GM19099 (cell line): ENCODE data around the gene HMCES.

Experiments used
- POLR2A ChIP-seq: IDR thresholded peaks from 3 replicates; pipeline ENCODE4 v1.6.1; 2011; ENCODE audit warnings: low read depth; ENCODE audit not compliant: insufficient read length; ENCODE audit errors: extremely low read depth

HMCES gene

DNA sequence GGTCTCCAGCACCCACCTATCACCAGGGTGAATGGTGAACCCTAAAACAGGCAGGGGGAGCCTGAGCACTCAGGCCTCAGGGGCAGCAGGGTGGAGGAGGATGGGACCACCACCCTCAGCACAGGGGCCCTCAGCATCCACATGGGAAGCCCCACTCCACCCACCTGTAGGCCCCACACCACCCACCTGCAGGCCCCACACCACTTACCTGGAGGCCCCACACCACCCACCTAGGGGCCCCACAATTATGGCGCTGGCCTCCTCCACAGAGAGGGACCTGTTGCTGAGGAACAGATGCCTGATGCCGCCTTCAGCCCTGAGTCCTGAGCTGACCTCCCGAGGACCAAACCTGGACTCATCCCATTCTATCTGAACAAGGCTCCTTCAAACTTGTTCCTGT lies 46.7 kb downstream of the HMCES start:
- TF ChIP-seq POLR2A, result no peak

DNA sequence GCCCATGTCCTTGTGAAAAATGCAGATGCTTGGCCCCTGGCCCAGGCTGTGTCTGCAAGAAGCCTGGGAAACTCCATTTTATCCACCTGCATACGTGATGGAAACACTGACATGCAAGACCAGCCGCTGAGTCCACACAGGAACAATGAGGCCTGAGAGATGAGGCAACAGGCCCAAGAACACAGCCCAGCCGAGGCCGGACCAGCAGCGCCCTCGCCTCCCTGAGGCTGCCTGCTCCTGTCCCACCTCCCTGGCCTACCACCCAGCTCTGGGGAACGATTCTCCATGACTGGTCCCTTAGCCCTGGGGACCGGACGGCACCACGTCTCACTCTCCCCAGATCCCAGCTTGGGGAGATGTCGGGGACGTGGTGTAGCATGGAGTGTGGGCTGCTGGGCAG lies 47.5 kb downstream of the HMCES start:
- no peak for TF ChIP-seq POLR2A

DNA sequence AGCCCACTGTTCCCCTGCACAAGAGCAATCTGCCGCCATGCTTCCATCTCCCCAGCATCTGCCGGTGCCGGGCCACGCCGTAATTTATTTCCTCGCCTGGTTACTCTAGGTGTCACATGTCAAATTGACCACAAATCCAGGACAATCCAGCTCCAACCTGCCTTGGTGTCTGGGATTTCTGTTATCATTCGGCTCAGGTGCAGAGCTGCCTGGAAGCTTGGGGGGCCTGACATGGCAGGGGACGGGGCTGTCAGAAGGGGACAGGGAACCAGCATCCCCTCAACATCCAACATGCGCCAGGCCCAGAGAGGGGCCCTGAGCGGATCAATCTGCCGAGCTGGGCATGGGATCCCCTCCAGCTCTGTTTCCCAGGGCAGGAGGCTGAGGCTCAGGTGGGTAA lies 47.9 kb downstream of the HMCES start:
- TF ChIP-seq POLR2A, result no peak

DNA sequence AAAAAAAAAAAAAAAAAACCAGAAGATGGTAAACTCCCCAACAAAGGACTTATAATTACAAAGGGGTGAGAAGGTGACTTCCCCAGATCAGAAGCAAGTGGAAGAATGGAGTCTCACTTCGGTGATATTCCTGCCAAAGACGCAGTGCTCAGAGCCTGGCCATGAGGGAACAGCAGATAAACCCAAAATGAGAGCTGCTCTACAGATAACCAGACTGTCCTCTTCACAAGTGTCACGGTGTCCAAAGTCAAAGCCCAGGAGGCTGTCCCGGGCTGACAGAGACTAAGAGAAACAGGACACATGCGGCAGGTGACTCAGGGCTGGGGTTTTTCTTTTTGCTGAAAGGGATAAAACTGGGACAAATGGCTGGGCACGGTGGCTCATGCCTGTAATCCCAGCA lies 48.8 kb downstream of the HMCES start:
- no peak for TF ChIP-seq POLR2A

DNA sequence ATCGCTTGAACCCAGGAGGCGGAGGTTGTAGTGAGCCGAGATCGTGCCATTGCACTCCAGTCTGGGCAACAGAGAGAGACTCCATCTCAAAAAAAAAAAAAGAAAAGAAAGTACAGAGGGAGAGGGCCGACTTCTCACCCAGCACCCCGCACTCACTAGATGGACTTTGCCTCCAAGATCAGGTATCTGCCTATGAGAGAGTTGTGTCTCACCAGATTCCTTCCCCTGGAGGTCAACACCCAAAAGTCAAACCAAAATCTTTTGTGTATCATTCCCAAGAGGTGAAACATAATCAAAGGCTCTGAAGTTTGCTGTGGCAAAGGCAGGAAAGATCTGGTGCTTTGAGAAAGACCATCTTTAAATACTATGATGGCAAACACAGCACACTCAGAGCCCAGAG lies 51.2 kb downstream of the HMCES start:
- TF ChIP-seq POLR2A, result no peak

DNA sequence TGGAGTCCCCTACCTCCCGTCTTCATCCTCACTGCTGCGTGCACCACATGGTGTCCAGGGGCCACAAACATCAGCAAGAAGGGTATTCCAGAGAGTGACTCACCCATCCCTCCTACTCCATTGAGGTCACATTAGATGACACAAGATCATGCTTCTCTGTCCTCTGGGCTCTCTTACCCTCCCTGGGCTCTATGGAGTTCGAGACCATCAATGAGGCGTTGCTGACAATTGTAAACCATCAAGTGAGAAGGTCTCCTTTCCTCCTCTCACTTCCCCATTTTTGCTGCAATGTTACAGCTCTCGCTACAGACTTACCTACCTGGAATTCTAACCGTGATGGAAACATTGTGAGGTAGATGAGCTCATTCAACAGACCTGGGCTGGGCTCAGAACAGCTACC lies 51.7 kb downstream of the HMCES start:
- no peak for TF ChIP-seq POLR2A

DNA sequence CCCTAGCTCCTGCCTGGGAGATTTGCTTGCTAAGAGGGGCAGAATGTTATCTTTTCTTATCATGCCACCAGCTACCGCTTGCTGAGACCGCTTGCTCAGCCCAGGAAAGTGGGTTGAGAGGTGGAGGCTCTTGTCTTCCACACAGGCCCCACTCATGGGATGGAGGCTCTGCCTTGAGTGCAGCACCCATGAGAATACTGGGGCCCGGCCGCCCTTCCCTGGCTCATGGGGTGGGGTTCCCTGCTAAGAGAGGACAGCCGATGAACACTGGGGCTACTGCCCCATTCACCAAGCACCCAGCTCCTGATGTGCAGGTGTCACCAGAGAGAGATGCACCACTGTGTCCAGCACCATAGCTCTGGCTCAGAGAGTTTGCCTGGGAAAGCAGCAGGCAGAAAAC lies 55.2 kb downstream of the HMCES start:
- TF ChIP-seq POLR2A, result no peak

DNA sequence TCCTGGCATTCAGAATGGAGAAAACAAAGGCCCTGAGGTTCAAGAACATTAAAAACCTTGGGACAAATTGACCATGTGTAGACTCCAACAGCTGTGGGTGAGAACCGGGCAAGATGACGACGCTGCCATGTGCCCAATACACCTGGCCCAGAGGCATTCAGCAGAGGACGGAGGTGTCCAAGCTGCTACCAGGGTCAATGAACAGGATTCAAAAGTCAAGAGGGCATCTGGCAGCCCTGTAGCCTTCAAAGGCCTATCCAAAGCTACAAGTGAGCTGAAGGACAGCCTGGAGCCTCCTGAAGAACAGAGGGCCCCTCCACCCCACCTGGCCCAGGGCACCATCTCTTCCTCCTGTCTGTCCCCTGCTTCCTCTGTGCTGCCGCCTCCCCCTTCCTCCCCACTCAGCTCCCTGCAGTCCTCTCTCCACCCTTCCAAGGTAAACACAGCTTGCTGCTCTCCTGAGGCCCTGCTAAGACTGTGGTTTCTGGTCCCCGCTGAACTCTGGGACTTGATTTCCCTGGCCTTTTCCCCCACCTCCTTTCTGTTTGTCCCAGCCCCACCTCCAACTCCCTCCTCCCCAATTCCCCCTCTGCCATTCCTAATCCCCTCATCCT lies 57.5 kb downstream of the HMCES start:
- no peak for TF ChIP-seq POLR2A

DNA sequence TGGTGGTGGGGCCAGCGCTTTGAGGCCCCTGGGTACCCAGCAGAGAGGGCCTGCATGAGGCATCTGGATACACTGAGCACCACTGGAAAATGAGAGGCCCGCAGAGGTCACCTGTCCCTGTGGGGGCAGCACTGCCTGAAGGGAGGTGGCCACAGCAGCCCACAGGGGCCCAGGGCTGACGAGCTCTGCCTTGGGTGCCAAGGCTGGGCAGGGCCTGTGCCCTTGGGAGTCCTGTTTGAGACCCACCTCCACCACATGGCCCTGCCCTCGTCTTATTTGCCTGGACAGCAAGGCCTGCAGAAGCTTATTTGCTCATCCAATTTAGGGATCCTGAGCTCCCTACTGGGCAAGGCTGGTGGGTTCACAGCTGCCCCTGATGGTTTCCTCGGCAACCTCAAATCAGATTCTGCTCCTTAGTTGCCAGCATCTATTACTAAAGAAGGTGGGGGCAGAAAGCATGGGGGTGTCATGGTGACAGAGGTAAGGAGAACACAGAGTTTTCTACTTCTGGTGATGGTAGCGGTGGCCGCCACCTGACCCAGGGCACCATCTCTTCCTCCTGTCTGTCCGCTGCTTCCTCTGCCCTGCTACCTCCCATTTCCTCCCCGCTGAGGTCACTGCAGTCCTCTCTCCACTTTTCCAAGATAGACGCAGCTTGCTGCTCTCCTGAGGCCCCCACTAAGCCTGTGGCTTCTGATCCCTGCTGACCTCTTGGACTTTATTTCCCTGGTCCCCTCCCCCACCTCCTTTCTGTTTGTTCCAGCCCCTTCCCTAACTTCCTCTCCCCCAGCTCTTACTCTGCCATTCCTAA lies 62.9 kb downstream of the HMCES start:
- TF ChIP-seq POLR2A, result no peak

DNA sequence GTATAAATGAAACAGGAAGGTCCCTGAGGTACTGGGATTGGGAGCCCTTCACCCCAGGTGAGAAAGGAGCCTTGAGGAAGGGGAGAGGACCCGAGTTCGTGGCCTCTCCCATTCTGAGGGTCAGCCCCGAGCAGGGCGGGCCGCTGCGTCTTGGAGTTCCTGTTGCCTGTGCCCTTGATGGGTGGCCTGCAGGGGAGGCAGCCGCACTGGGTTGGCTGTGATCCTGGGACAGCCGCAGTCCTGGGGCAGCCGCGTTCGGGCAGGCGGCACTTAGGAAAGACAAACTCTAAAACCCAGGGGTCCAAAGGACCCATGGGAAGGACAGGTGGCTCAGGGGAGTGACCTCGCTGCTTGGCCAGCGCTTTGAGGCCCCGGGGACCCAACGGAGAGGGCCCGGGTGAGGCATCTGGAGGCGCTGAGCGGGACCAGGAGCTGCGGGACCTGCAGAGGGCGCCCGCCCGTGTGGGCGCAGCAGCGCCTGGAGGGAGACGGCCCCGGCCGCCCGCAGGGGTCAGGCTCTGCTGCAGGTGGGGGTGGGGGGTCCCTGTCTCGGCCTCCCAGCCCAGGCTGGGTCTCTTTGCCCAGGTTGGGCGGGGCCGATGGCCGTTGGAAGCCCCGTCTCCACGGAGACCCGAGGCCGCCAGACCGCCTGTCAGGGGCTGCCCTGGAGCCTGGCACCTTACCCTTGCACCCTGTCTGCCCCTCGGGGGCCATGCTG lies 65.1 kb downstream of the HMCES start:
- no peak for TF ChIP-seq POLR2A

DNA sequence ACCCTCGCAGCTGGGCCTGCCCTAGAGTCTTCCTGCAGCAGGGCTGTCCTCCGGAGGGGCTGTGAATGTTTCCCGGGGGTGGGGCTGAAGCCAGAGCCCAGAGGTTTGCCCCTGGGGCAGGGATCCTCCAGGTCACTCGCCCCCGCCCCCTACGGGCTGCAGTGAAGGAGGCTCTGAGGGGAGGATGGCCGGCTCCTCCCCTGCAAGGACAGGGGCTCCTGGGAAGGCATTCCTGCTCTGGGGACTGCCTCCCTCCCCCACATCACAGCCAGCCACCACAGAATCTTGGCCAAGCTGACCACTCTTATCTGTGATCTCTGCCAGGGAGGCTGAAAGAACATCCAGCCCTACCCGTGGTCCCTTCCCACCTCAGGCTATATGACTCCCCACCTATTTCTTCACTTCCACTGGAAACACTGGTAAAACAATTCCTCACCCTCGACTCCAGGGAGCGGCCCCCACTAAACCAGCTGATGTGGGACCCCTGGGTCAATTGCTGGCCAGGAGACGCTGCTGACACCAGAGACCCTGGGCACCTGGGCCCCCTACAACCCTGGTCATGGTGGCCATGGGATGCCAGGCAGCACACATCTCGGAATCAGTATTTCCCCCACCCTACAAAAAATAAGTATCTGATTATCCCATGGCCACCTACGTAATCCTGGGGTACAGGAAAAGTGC lies 66.0 kb downstream of the HMCES start:
- no peak for TF ChIP-seq POLR2A

DNA sequence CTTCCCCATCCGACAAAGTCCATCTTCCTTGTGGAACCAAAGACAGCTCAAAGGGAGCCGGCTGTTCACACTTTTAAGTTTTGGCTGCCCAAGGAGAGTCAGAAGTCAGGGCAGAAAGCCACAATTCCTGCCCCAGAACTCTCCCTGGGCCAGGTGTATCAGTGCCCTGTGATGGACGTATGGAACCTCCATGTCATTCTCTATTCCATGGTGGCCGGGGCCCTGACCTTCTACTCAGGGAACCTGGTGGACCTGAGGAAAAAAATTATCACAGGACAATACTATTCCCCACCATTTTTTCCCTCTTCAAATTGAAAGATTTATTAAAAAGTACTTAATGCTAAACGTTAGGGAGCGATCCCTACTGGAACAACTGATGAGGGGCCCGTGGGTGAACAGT lies 66.6 kb downstream of the HMCES start:
- no peak for TF ChIP-seq POLR2A

DNA sequence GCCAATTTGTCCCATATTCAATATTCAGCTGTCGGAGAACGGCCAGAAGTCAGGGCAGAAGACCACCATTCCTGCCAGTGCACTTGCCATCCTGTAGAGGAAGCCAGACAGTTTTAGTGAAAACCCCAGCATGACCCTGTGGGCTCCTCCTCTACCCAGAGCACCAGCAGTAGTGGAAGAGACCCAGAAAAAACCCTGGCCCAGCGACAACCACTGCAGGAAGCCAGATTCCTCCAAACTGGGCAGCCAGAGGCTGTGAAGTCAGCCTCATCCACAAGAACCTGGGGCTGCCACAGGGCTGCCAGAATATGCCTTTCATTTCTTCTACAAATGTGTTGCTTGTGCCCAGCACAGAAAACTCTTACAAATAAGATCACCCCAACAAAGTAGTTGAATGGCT lies 67.3 kb downstream of the HMCES start:
- TF ChIP-seq POLR2A, result no peak

DNA sequence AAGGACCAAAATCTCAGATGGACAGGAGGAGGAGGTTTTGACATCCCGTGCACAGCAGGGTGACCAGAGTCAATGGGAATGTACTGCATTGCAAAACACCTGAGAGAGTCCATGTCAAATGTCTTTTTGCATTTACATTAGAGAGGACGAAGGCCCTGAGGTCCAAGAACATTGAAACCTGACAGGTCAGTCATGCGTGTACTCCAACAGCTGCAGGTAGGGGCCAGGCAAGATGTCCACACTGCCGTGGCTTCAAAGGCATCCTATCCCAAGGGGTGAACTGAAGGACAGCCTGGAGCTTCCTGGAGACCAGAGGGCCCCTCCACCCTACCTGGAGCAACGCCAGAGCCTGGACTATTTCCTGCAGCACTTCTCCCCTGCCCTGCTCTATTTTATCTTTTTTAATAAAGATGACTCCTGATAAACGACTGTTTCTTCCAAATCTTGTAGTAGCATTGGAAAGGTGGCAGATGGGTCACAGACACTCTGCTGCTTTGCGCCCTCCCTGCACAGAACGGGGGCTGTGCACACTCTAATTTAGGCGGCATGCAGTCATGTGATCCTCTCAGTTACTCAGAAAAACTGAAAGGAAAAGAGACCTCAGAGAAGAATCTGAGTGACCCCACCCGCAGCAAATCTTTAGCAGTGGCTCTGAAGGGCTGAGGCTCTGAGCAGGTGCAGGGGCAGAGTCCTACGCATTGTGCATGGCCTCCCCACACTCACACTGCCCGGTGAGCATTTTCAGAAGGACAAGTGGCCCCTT lies 68.2 kb downstream of the HMCES start:
- TF ChIP-seq POLR2A, result no peak

DNA sequence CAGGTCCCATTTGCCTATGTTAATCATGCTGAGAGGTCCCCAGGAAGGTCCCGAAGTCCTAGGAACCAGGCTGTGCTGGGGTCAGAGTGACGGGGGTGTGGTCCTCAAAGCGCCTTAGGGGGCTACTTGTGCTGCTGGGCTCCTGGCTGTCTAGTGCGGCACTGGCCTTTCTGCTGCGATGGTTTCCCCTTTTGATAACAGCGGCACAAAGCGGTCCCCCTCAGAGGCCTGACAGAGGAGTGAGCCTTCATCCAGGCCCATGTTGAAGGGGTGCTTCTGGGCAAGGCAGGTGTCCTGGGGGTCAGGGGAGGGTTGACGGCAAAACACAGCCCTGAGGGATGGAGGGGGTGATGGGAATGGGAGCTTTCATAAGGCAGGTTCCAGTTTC lies 68.8 kb downstream of the HMCES start:
- TF ChIP-seq POLR2A, result no peak
